Raji (cell line): ENCODE data around the gene GRK5.

Source experiments
- POLR2A ChIP-seq: IDR thresholded peaks from 2 replicates; pipeline ENCODE4 v1.6.1; 2011; ENCODE audit warnings: low read depth, low read length, control low read depth; ENCODE audit not compliant: insufficient read depth

The GRK5 gene

DNA sequence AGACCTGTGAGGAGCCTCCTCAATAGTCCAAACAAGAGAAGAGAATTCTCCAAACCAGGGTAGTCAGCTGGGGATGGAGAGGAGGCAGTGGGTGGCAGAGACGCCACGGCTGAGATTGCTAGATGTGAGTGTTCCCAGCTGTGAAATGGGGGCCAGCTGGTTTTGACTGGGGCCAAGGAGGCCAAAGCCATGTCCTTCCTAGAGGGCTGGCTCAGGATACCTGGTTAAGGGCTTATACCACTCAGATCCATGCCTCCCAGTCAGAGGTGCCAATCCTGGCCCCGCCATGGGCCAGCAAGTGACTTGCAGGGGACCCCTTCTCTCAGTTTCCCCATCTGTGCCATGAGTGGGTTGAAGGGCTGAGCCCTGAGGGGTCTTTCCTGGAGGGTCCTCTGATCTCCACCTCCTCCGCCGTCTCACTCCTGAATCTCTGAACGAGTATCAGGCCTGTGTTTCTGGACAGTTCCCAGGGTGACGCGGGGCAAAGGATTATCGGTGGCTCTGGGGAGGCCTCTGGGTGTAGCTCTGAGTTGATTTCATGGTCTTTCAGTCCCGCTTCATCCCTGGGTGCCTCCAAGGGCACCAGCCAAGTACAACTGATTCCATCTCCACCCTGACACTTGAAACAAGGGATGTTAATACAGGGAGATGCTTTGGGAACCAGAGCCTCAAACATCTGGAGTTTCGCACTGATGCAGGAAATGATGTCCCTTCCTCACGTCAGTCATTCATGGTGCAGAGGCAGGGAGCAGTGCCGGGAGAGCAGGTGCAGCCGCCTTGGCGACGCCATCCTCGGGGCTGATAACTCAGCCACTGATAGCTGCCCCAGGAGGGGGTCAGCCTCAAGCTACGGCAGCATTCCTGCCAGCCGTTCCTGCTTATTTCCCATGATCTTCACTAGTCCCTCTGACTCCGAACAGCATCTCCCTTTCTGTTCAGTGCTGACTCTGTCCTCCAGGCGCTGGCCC is 208.4 kb downstream of the GRK5 start:
- TF ChIP-seq POLR2A, result no peak

DNA sequence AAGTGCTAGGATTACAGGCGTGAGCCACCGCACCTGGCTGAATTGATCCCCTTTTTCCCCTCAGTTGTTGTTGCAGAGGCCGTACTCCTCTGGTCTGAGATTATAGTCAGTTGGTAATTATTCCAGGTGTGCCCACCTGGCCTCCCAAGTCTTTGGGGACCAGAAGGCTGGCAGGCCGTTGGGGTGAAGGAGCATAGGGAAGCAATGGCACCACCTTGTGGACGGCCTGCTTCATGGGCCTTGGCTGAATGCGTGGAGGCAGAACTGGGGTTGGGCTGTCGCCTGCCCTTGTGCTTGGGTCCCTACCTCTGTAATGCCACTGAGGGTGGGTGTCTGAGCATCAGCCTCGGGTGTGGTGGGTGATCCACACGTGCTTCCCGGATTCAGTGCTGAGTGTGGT is 209.5 kb downstream of the GRK5 start:
- no peak for TF ChIP-seq POLR2A

DNA sequence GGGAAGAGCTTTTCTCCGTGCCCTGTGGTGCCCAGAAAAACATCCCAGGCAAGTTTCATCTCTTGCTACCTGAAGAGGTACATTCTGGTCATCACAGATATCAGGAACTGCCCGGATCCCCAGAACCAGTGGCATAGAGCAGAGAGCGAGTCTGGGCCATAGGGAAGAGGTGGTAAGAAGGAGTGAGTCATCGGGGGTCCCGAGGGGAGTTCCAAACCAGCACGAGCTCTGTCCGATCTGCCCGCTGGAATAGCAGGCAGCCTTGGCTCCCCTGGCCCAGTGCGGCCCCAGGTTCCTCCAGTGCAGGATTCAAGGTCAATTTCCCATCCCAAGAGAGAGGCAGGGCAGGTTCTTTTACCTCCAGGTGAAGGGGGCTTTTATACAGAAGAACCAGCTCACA is 210.5 kb downstream of the GRK5 start:
- TF ChIP-seq POLR2A, result no peak

DNA sequence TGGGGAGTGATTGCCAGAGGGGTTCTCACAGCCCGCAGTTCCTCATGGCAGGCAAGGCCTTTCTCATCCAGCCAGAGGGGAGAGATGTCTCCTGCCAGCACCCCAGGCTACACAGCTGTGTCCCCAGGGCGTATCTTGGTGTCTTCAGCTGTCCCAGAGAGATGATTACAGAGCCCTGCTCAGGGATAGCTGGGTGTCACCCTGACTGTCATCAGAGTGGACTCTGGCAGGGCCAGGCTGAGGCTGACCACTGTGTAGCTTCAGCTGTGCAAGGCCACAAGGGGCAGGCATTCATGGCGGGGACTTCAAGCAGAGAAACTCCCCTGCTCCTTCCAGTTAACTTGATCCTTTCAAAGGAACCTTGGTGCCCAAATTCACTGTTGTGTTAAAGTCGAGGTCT is 211.0 kb downstream of the GRK5 start:
- TF ChIP-seq POLR2A, result no peak

DNA sequence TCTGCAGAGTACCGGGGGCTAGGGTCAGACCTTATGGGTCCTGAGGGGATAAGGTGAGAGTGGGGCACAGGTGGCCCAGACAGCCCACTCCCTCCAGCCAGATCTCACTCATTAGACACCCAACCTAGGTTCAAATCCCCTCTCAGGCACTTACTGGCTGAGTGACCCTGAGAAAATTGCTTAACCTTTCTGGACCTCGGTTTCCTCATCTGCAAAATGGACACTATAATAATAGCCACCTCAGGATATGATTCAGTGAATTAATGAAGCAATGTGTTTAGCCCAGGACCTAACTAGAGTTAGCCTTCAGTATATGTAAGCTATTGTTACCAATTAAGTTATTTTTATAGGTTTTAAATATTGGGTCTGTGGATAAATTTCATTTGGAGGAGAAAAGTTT is 212.6 kb downstream of the GRK5 start:
- no peak for TF ChIP-seq POLR2A

DNA sequence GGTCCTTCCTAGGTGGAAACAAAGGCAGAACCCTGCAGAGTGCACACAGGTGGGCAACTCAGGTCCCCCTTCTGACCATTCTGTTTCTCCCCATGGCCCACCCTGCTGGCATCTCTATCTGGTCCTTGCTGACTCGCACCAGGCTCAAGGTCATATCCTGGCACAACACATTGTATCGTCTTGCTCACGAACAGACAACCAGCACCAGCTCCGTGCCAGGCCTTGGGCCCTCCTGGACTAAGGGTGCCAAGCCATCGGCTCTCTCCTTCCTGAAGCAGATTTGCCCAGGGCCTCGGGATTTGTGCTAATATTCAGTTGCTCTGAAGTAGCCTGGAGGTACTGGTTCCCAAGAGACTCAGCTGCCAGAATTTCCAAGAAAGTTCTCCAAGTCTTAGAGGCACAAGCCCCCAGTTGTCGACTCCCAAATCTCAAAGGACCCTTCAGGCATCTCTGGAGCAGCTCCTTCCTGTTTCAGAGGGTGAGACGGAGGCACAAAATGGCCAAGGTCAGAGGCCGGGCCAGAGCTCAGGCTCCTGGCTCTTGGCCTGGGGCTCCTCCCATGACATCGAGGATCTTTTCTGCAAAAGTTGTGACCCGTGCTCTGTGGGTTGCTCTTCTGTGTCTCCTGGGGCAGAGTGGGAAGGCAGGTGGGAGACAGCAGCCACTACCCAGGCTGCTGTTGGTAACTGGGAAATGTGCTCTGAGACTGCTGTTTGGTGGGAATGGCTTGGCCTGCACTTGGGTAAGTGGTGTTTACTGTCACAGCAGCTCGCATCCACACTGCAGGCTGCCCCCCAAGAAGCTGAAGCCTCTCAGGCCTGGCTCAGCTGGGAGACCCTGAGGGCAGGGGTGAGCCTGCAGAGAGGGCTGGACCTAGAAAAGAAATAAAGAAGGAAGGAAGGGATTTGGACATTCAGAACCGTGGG is 213.8 kb downstream of the GRK5 start:
- TF ChIP-seq POLR2A, result no peak

DNA sequence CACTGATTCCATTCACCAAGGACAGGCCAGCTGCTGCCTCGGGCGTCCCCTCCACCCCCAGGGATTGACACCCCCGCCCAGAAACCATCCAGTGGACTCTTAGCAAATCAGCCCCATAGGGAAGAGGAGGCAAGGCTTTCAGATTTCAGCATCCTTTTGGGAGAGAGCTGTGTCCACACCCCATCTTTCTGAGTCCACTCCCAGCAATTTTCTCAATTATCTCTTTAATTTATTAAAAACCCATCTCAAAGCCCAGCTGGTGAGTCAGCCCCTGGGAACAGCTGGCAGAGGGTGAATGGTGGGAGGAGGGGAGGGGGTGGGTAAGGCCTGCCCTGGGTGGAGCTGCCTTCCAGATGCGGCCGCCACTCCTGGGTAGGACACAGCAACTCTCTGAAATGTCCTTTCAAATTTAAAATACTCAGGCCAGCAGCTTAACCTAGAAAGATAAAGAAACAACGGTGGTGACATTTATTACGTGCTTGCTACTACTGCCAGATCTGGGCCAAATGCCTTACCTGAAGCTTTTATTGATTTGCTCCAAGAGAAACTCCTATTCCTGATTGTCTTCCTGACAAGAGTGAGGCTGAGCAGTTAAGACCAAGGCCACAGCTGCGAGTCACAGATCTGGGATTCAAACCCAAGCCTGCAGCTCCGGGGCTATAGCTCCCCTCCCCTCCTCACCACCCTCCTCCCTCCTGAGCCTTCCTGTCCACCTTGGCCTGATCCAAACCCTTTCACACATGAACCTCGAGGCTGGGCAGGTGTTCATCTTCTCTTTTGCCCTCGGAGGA is 214.7 kb downstream of the GRK5 start:
- TF ChIP-seq POLR2A, result no peak

DNA sequence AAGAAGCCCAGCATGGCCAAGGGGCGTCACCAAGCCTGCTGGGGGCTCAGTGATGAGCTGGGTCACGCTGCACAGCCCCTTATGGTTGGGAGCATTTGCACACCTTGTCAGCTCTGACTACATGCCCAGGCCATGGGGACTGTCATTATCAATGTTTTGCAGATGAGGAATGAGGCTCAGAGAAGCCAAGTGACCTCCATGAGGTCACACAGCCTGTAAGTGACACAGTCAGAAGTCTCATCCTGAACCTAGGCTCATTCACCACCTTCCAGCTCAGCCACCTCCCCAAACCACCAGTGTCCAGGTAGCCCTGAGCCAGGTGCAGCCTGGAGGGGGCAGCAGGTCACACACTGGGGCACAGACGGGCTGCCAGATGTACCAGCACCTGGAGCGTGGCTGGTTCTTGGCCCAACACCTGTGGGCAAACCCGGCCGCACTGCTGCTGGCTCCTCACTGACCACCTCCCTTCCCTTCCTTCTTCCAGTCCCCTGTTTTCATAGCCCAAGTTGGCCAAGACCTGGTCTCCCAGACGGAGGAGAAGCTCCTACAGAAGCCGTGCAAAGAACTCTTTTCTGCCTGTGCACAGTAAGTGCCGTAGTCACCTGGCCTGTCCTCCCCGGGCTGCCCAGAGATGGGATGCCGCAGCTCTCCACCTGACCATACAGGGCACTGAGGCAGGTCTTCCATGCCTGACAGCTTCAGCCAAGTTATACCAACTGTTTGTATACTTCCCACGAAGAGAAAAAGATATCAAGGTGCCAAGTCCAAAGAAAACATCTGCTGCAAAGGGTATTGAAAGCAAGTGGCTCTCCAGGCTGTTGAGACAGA is 215.5 kb downstream of the GRK5 start:
- TF ChIP-seq POLR2A, result no peak

DNA sequence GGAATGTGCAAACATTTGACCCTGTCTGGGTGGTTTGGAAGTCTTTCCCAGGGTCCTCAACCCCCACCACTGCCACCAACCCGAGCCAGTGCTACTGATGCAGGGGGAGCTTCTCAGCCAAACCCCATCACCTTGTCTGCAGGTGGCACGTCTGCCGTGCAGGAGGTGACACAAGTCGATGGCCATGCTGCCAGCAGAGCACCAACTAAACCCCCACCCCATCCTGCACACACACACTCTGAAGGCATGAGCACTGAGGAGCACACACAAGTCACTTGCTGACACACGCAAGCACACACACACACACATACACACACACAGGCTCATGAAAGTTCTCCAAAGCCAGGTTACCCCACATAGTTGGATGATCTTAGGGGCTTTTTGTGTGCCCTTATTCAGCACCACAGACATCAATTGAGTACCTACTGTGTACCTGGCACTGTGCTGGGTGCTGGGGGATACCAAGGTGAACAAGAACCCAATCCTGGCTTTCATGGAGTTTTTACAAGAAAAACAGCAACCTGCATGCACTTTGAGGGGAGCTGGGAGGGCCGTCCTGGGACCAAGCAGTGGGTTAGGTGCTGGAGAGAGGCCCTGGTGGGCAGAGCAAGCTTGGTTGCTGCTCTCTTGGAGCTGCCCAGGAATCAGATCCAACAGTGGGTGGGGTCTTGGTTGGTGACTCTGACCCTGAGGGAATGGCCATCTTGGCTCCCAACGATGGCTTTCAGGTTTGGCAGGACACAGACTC is 216.3 kb downstream of the GRK5 start:
- no peak for TF ChIP-seq POLR2A

DNA sequence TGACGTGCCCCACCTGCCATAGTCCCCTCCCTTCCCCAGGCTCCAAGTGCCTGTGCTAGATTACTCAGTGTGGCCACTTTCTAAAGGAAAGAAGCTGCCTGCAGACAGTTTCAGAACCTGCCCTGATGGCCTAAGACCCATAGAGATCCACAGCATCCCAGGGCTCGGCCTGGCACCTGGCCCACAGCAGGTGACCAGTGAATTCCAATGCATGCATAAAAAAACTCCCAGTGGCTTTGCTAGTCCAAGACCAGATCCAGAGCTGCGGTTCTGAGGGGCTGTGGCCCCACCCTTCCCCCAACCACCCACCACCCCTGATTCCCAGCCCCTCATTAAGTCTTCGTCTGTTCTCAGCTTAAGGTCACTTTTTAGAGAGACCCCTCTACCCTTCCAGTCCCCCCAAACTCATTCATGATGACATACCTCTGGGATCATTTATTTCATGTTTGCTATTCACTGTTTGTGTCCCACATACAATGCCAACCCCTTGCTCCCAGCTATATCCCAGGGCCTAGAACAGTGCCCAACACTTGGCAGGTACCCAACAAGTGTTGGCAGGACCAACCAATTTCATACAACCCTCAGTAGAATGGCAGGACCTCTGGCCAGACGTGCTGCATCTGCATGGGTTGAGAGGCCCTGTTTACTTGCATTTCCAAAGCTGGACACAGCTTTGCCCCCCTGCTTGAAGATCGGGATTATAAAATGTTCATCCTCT is 217.0 kb downstream of the GRK5 start:
- TF ChIP-seq POLR2A, result no peak

DNA sequence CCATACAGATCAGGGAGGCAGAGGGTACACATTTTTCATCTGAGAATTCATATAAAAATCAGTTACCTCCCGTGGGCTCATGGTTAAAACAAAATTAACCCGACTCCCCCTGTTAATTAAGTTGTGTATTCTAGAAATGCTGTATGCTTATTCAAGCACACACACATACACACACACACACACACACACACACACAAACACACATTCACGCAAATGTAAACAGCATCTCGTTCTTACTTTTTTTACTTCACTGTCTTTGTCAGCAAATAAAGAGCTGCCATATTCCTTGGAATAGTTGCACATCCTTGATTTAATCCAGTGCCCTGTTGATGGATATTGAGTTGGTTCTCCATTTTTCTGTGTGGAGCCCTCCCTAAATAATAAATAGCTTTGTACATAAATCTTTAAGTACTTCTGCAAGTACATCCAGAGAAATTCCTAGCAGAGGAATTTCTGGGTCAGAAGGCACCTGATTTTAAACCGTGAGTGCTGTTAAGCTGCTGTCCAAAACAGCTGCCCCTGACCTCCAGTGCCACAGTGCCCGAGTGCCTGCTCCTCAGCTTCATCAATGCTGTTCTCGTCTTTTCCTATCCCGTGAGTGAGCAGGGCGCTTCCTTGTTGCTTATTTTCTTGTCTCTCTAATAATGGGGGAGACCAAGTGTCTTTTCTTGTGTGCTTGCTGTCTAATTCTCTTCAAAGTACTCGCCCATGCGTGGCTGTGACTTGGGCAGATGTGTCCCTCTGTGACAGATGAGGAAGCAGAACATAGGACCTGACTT is 217.9 kb downstream of the GRK5 start:
- no peak for TF ChIP-seq POLR2A

DNA sequence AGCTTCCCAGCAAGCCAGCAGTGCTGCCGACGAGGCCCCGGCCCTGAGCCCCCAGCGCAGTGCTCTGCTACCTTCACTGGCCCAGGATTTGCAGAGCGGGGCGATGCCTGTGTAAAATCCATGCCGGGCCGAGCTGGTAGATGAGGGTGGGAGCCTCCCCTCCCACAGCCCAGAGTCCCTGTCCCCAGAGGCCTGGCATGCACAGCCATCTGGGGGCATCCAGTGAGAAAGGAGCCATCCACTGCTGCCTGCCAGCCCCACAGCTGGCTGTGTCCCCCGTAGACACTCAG is 218.5 kb downstream of the GRK5 start:
- no peak for TF ChIP-seq POLR2A

DNA sequence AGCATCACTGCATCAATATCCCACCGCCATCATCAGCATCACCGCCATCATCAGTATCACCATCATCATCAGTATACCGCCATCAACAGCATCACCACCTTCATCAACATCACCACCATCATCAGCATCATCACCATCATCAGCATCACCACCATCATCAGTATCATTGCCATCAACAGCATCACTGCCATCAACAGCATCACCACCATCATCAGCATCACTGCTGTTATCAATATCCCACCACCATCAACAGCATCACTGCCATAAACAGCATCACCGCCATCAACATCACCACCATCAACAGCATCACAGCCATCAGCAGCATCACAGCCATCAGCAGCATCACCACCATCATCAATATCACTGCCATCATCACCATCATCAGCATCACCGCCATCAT is 219.3 kb downstream of the GRK5 start:
- TF ChIP-seq POLR2A, result no peak
